Measurements from ENCODE around the gene GJA3.

Gene GJA3

GRCh38 chr13:20195801-20196200, 34.9 kb upstream of the GJA3 start:
- Histone ChIP-seq H3K9me3 (ENCODE audit: control extremely low read depth in 1 of 5, control insufficient read depth in 4 of 5, insufficient read depth in 2 of 5, low read depth in 1 of 5, low read length in 4 of 5) (no peaks in the 10 kb centered on the region), H3K27ac (ENCODE audit: insufficient read depth in 1 of 2, low read depth in 1 of 2, low read length in 2 of 2, poor library complexity in 1 of 2, severe bottlenecking in 2 of 2) (no peak overlapping the region), H3K36me3 (ENCODE audit: control insufficient read depth in 4 of 4, insufficient read depth in 4 of 4, low read length in 3 of 4) (no peaks in the 10 kb centered on the region), H3K4me1 (ENCODE audit: control extremely low read depth in 1 of 4, control insufficient read depth in 4 of 4, insufficient read depth in 4 of 4, low read length in 3 of 4) (peaks cover 0 to 32% (median 26%) of the 10 kb centered on the region in 4 experiments), H3K4me3 (ENCODE audit: control insufficient read depth in 1 of 7, extremely low read depth in 1 of 7, insufficient read depth in 4 of 7, low read depth in 2 of 7, low read length in 6 of 7) (no peak overlapping the region), H3K27me3 (replicated peaks in 2 of 5; ENCODE audit: control insufficient read depth in 4 of 5, insufficient read depth in 5 of 5, low read length in 4 of 5) (peaks cover 20 to 64% (median 34%) of the 10 kb centered on the region in 5 experiments)
- 77% methylated on average over 8 of the region's 8 CpGs for WGBS (ENCODE audit: insufficient coverage)
- POLR2A ChIA-PET: interaction anchor here (0.7 kb wide), 1 partner anchor 259 kb away, joined by 3 read pairs; no protein-coding TSS in a partner anchor
- DNase-seq: no peak
- CTCF ChIA-PET: interaction anchor here (0.6 to 2.0 kb wide), 6 partner anchors 9 to 299 kb away, joined by 3 to 10 read pairs (median 3); no protein-coding TSS in a partner anchor

GRCh38 chr13:20193907-20194631, 33.2 kb upstream of the GJA3 start:
- peaks cover 20 to 80% (median 39%) of the 10 kb centered on the region in 5 experiments for H3K27me3 ChIP-seq (replicated peaks in 2 of 5; ENCODE audit: control insufficient read depth in 4 of 5, insufficient read depth in 5 of 5, low read length in 4 of 5)
- H3K9me3 ChIP-seq (ENCODE audit: control extremely low read depth in 1 of 5, control insufficient read depth in 4 of 5, insufficient read depth in 2 of 5, low read depth in 1 of 5, low read length in 4 of 5): peaks cover 0 to 3% (median 0%) of the 10 kb centered on the region in 5 experiments
- H3K36me3 ChIP-seq (ENCODE audit: control insufficient read depth in 4 of 4, insufficient read depth in 4 of 4, low read length in 3 of 4): no peaks in the 10 kb centered on the region
- whole genome bisulfite sequencing (ENCODE audit: insufficient coverage): 5% methylated on average over 25 of the region's 27 CpGs
- peak in 2 of 3 donors; percentile 18 to 33 for DNase-seq
- peak overlapping the region in 6 of 7 experiments; percentile 34 to 74 (median 60) for H3K4me3 ChIP-seq (ENCODE audit: control insufficient read depth in 1 of 7, extremely low read depth in 1 of 7, insufficient read depth in 4 of 7, low read depth in 2 of 7, low read length in 6 of 7)
- peaks cover 2 to 34% (median 26%) of the 10 kb centered on the region in 4 experiments for H3K4me1 ChIP-seq (ENCODE audit: control extremely low read depth in 1 of 4, control insufficient read depth in 4 of 4, insufficient read depth in 4 of 4, low read length in 3 of 4)
- H3K27ac ChIP-seq (ENCODE audit: insufficient read depth in 1 of 2, low read depth in 1 of 2, low read length in 2 of 2, poor library complexity in 1 of 2, severe bottlenecking in 2 of 2): no peak overlapping the region
- ChIA-PET CTCF (interaction anchor here (1.4 kb wide), 1 partner anchor 295 kb away, joined by 3 read pairs; no protein-coding TSS in a partner anchor), POLR2A (no interaction called here)

GRCh38 chr13:20193162-20193906, 32.5 kb upstream of the GJA3 start:
- POLR2A ChIA-PET: no interaction called here
- Histone ChIP-seq H3K36me3 (ENCODE audit: control insufficient read depth in 4 of 4, insufficient read depth in 4 of 4, low read length in 3 of 4) (no peaks in the 10 kb centered on the region), H3K4me1 (ENCODE audit: control extremely low read depth in 1 of 4, control insufficient read depth in 4 of 4, insufficient read depth in 4 of 4, low read length in 3 of 4) (peaks cover 2 to 34% (median 26%) of the 10 kb centered on the region in 4 experiments), H3K27ac (ENCODE audit: insufficient read depth in 1 of 2, low read depth in 1 of 2, low read length in 2 of 2, poor library complexity in 1 of 2, severe bottlenecking in 2 of 2) (no peak overlapping the region), H3K27me3 (replicated peaks in 2 of 5; ENCODE audit: control insufficient read depth in 4 of 5, insufficient read depth in 5 of 5, low read length in 4 of 5) (peaks cover 20 to 81% (median 39%) of the 10 kb centered on the region in 5 experiments), H3K9me3 (ENCODE audit: control extremely low read depth in 1 of 5, control insufficient read depth in 4 of 5, insufficient read depth in 2 of 5, low read depth in 1 of 5, low read length in 4 of 5) (peaks cover 0 to 3% (median 0%) of the 10 kb centered on the region in 5 experiments), H3K4me3 (ENCODE audit: control insufficient read depth in 1 of 7, extremely low read depth in 1 of 7, insufficient read depth in 4 of 7, low read depth in 2 of 7, low read length in 6 of 7) (peak overlapping the region in 6 of 7 experiments; percentile 34 to 74 (median 60))
- WGBS (ENCODE audit: insufficient coverage): 0% methylated on average over 30 of the region's 53 CpGs
- DNase-seq: peak in 2 of 3 donors; percentile 30 to 51
- CTCF ChIA-PET: no interaction called here

GRCh38 chr13:20192836-20193161, 31.9 kb upstream of the GJA3 start, which contains the start of gene GJB2:
Gene GJB2, minus strand, starts transcription at chr13:20192938. Its CDS starts 3,357 bp downstream, at chr13:20189581.
- peak in 2 of 3 donors; percentile 24 to 36 for DNase-seq
- peaks cover 2 to 34% (median 26%) of the 10 kb centered on the region in 4 experiments for H3K4me1 ChIP-seq (ENCODE audit: control extremely low read depth in 1 of 4, control insufficient read depth in 4 of 4, insufficient read depth in 4 of 4, low read length in 3 of 4)

GRCh38 chr13:20192158-20192835, 31.4 kb upstream of the GJA3 start:
- peaks cover 2 to 34% (median 26%) of the 10 kb centered on the region in 4 experiments for H3K4me1 ChIP-seq (ENCODE audit: control extremely low read depth in 1 of 4, control insufficient read depth in 4 of 4, insufficient read depth in 4 of 4, low read length in 3 of 4)
- ChIA-PET CTCF (interaction anchor here (0.7 to 2.6 kb wide), 3 partner anchors 10 to 17 kb away, joined by 3 to 10 read pairs (median 9); no protein-coding TSS in a partner anchor), POLR2A (no interaction called here)
- WGBS (ENCODE audit: insufficient coverage): 1% methylated on average over 39 of the region's 73 CpGs
- H3K27me3 ChIP-seq (replicated peaks in 2 of 5; ENCODE audit: control insufficient read depth in 4 of 5, insufficient read depth in 5 of 5, low read length in 4 of 5): peaks cover 20 to 81% (median 39%) of the 10 kb centered on the region in 5 experiments
- H3K36me3 ChIP-seq (ENCODE audit: control insufficient read depth in 4 of 4, insufficient read depth in 4 of 4, low read length in 3 of 4): no peaks in the 10 kb centered on the region
- H3K9me3 ChIP-seq (ENCODE audit: control extremely low read depth in 1 of 5, control insufficient read depth in 4 of 5, insufficient read depth in 2 of 5, low read depth in 1 of 5, low read length in 4 of 5): peaks cover 0 to 3% (median 0%) of the 10 kb centered on the region in 5 experiments
- peak in 2 of 3 donors; percentile 18 to 26 for DNase-seq
- peak overlapping the region; percentile 33 to 74 (median 60) for H3K4me3 ChIP-seq (ENCODE audit: control insufficient read depth in 1 of 7, extremely low read depth in 1 of 7, insufficient read depth in 4 of 7, low read depth in 2 of 7, low read length in 6 of 7)
- H3K27ac ChIP-seq (ENCODE audit: insufficient read depth in 1 of 2, low read depth in 1 of 2, low read length in 2 of 2, poor library complexity in 1 of 2, severe bottlenecking in 2 of 2): no peak overlapping the region

More at GRCh38 chr13:20192836-20193161, 31.9 kb upstream of the GJA3 start, which contains the start of gene GJB2:
- 0% methylated on average over 17 of the region's 39 CpGs for WGBS (ENCODE audit: insufficient coverage)
- H3K9me3 ChIP-seq (ENCODE audit: control extremely low read depth in 1 of 5, control insufficient read depth in 4 of 5, insufficient read depth in 2 of 5, low read depth in 1 of 5, low read length in 4 of 5): peaks cover 0 to 3% (median 0%) of the 10 kb centered on the region in 5 experiments
- POLR2A ChIA-PET: no interaction called here
- H3K36me3 ChIP-seq (ENCODE audit: control insufficient read depth in 4 of 4, insufficient read depth in 4 of 4, low read length in 3 of 4): no peaks in the 10 kb centered on the region
- no peak within 1 kb of the TSS for H3K27ac ChIP-seq (ENCODE audit: insufficient read depth in 1 of 2, low read depth in 1 of 2, low read length in 2 of 2, poor library complexity in 1 of 2, severe bottlenecking in 2 of 2)
- peaks cover 20 to 81% (median 39%) of the 10 kb centered on the region in 5 experiments for H3K27me3 ChIP-seq (replicated peaks in 2 of 5; ENCODE audit: control insufficient read depth in 4 of 5, insufficient read depth in 5 of 5, low read length in 4 of 5)
- CTCF ChIA-PET: interaction anchor here (2.1 to 2.6 kb wide), 2 partner anchors 10 to 17 kb away, joined by 9 to 10 read pairs; no protein-coding TSS in a partner anchor
- peak within 1 kb of the TSS; percentile 33 to 74 (median 60) for H3K4me3 ChIP-seq (ENCODE audit: control insufficient read depth in 1 of 7, extremely low read depth in 1 of 7, insufficient read depth in 4 of 7, low read depth in 2 of 7, low read length in 6 of 7)

GRCh38 chr13:20191311-20192157, 30.7 kb upstream of the GJA3 start:
- 34% methylated on average over 23 of the region's 24 CpGs for WGBS (ENCODE audit: insufficient coverage)
- DNase-seq: peak in 2 of 3 donors; percentile 52 to 63
- Histone ChIP-seq H3K4me3 (ENCODE audit: control insufficient read depth in 1 of 7, extremely low read depth in 1 of 7, insufficient read depth in 4 of 7, low read depth in 2 of 7, low read length in 6 of 7) (peak overlapping the region in 4 of 7 experiments; percentile 47 to 74 (median 66)), H3K4me1 (ENCODE audit: control extremely low read depth in 1 of 4, control insufficient read depth in 4 of 4, insufficient read depth in 4 of 4, low read length in 3 of 4) (peaks cover 2 to 34% (median 26%) of the 10 kb centered on the region in 4 experiments), H3K36me3 (ENCODE audit: control insufficient read depth in 4 of 4, insufficient read depth in 4 of 4, low read length in 3 of 4) (no peaks in the 10 kb centered on the region), H3K9me3 (ENCODE audit: control extremely low read depth in 1 of 5, control insufficient read depth in 4 of 5, insufficient read depth in 2 of 5, low read depth in 1 of 5, low read length in 4 of 5) (peaks cover 0 to 3% (median 0%) of the 10 kb centered on the region in 5 experiments), H3K27me3 (replicated peaks in 2 of 5; ENCODE audit: control insufficient read depth in 4 of 5, insufficient read depth in 5 of 5, low read length in 4 of 5) (peaks cover 16 to 74% (median 36%) of the 10 kb centered on the region in 5 experiments), H3K27ac (ENCODE audit: insufficient read depth in 1 of 2, low read depth in 1 of 2, low read length in 2 of 2, poor library complexity in 1 of 2, severe bottlenecking in 2 of 2) (no peak overlapping the region)
- POLR2A ChIA-PET: no interaction called here
- CTCF ChIA-PET: interaction anchor here (0.7 to 2.6 kb wide), 8 partner anchors 9 to 302 kb away, joined by 3 to 10 read pairs (median 3); no protein-coding TSS in a partner anchor

Measured in common myeloid progenitor, CD34-positive (primary cell).